Body of pancreas (tissue), 4 donors: ENCODE results near the gene KCNJ4. TPM values are rescaled to one million over a fixed set of nuclear protein-coding genes. Genes with fewer than 3 reads are reported as not detected.

Source experiments
- ATAC-seq: fragments of 150-250 bp; one replicate; pipeline ENCODE4 v1.9.1; 2016
- DNase-seq, 4 donors: peaks; one replicate each; pipeline ENCODE4 v3.0.0-alpha.2; 2019
- H3K27ac ChIP-seq, 4 donors: fragments of 200-600 bp; sonication (generic); 1 replicate in 3 of 4; 2 replicates in 1 of 4; pipeline versions ENCODE4 v1.5.1 to v1.6.1; 2016 to 2019; ENCODE audit warnings: mild to moderate bottlenecking in 1 of 4, mixed read lengths in 1 of 4, moderate library complexity in 1 of 4
- H3K27me3 ChIP-seq, 2 donors: fragments of 200-600 bp; sonication (generic); one replicate each; pipeline ENCODE4 v1.6.0; 2016; ENCODE audit warnings: mild to moderate bottlenecking in 1 of 2
- H3K36me3 ChIP-seq, 2 donors: fragments of 200-600 bp; sonication (generic); replicated peaks in 1 of 2; 2 replicates each; pipeline ENCODE4 v1.5.1; 2016; ENCODE audit warnings: low read depth in 2 of 2; ENCODE audit not compliant: insufficient read depth in 1 of 2
- H3K4me1 ChIP-seq: fragments of 200-600 bp; sonication (generic); one replicate; pipeline ENCODE4 v1.6.0; 2016
- H3K4me3 ChIP-seq, 2 donors: fragments of 200-600 bp; sonication (generic); 1 replicate in 1 of 2; 2 replicates in 1 of 2; pipeline ENCODE4 v1.5.1; 2016 to 2019
- H3K9me3 ChIP-seq, 3 donors: fragments of 200-600 bp; sonication (generic); 1 replicate in 2 of 3; 2 replicates in 1 of 3; pipeline ENCODE4 v1.5.1; 2016
- POLR2A ChIP-seq, 3 donors: fragments of 450-650 bp; IDR thresholded peaks; one replicate each; pipeline ENCODE4 v1.6.1; 2016; ENCODE audit warnings: antibody characterized with exemption in 3 of 3, mild to moderate bottlenecking in 2 of 3
- WGBS, 2 donors: methylation state at CpG; one replicate each; pipeline ENCODE4 v1.1.5; 2017; 5-methylcytosine and 5-hydroxymethylcytosine counted together
- intact Hi-C: fragments of 100-400 bp; cut with DNase I; formaldehyde crosslinking; loops from one replicate; pipeline ENCODE4 v1.15.1; 2023
- total RNA-seq, 2 donors: library from RNA; depleted of rRNA; stranded (reverse); fragments of >200 nt; gene quantifications; one replicate each; pipeline ENCODE4 v1.1.0, GENCODE V29; 2016
- TF ChIP-seq, protein P1 (sequence below), 7 experiments: fragments of 450-650 bp in 4 of 7; fragments of 200-600 bp in 3 of 7; sonication (generic) in 3 of 7; IDR thresholded peaks; one replicate each; pipeline ENCODE4 v1.5.1; 2016 to 2019; ENCODE audit warnings: antibody characterized with exemption in 7 of 7

The KCNJ4 gene
- total RNA-seq, 2 donors from 2014 or later = not detected

DNA sequence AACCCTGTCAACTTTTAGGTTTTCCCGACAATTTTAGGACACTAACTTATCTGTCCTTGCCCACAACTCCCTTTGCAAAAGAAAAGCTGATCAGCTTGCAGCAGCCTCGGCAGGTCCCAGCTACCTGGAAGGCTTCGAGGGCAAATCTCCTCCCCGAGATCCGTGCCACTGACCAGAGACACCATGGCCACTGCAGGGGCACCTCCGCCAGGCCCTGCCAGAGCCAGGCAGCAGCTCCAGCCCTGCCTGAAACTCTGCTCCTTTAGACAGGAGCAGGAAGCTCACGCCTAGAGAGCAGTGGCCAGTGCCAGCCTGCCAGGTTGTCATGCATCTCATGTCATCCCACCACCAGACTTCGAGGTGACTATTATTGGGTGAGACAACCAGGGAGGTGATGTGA lies 21.1 kb downstream of the KCNJ4 start:
- H3K4me1 ChIP-seq = no peaks in the 10 kb centered on the region
- H3K36me3 ChIP-seq = no peaks in the 10 kb centered on the region
- TF ChIP-seq POLR2A (IDR thresholded peaks at IDR 0.05) = no peak
- TF ChIP-seq, protein P1, sequence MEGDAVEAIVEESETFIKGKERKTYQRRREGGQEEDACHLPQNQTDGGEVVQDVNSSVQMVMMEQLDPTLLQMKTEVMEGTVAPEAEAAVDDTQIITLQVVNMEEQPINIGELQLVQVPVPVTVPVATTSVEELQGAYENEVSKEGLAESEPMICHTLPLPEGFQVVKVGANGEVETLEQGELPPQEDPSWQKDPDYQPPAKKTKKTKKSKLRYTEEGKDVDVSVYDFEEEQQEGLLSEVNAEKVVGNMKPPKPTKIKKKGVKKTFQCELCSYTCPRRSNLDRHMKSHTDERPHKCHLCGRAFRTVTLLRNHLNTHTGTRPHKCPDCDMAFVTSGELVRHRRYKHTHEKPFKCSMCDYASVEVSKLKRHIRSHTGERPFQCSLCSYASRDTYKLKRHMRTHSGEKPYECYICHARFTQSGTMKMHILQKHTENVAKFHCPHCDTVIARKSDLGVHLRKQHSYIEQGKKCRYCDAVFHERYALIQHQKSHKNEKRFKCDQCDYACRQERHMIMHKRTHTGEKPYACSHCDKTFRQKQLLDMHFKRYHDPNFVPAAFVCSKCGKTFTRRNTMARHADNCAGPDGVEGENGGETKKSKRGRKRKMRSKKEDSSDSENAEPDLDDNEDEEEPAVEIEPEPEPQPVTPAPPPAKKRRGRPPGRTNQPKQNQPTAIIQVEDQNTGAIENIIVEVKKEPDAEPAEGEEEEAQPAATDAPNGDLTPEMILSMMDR (IDR thresholded peaks at IDR 0.05) = no peak
- ATAC-seq (no peak), DNase-seq (no peak)
- H3K27ac ChIP-seq = no peak overlapping the region
- intact Hi-C loops = no loop called here
- no peaks in the 10 kb centered on the region for H3K9me3 ChIP-seq
- H3K27me3 ChIP-seq = no peaks in the 10 kb centered on the region
- H3K4me3 ChIP-seq = no peak overlapping the region
- WGBS, 2 donors = 58 to 70% methylated on average over 5 to 8 of the region's 8 CpGs

DNA sequence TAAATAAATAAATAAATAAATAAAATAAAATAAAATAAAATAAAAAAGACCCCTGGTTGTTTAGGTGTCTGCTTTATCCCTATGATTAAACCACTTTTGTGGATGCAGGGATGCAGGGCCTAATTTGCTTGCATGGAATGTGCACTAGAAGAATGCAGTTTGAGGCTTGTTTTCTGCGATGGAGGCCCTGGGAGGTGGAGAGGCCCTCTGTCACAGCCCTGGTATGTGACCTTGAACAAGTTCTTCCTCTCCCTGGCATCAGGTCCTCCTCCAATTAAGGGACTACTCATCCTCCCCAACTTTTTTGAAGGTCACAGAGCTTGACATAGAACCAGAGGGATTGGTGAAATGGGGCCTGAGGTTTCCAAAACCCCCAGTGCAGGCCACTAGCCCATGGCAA lies 22.7 kb downstream of the KCNJ4 start:
- no peaks in the 10 kb centered on the region for H3K36me3 ChIP-seq
- no peaks in the 10 kb centered on the region for H3K9me3 ChIP-seq
- no peak overlapping the region for H3K27ac ChIP-seq
- no peak overlapping the region for H3K4me3 ChIP-seq
- H3K27me3 ChIP-seq = no peaks in the 10 kb centered on the region
- DNase-seq = no peak
- intact Hi-C loops = no loop called here
- 85% methylated on average over 1 of the region's 1 CpG; no CpG with 5 or more reads in 1 of the 2 donors for WGBS, 2 donors
- TF ChIP-seq POLR2A (IDR thresholded peaks at IDR 0.05) = no peak
- no peak for ATAC-seq
- no peaks in the 10 kb centered on the region for H3K4me1 ChIP-seq

DNA sequence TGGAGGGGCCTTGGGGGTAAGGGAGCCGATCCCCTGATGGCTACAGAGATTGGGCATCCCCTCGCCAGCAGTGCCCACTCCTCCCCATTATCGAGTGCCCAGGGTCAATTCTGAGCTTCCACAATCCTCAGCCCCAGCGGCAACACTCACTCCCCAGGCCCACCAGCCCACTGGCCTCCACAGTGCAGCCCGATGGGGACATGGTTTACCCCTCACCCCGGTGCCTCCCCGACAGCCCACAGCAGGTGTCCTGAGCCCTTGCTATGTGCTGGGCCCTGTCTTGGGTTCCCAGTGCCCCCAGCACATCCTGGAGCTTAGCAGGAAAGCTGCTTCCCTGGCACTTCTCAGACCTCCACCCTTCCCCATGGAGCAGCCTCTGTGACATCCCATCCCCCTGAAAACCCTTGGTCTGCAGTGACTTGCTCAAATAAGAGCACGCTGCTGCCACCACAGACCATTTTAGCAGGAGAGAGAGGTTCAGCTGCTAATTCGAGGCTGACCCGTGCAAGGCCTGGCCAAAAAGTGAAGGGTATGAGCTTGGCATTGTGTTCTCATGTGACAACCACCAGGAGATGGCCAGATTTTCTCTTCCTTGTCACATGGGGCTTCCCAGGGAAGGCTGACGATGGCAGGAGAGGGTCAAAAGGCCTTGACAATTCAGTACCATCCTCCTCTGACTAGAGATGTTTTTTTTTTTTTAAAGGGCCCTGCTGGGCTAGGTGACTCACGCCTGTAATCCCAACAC lies 23.6 kb downstream of the KCNJ4 start:
- H3K4me1 ChIP-seq = no peaks in the 10 kb centered on the region
- no peak for ATAC-seq
- intact Hi-C loops = no loop called here
- no peaks in the 10 kb centered on the region for H3K36me3 ChIP-seq
- no peak overlapping the region for H3K4me3 ChIP-seq
- TF ChIP-seq, protein P1 (IDR thresholded peaks at IDR 0.05) = no peak
- no peak for TF ChIP-seq POLR2A (IDR thresholded peaks at IDR 0.05)
- WGBS, 2 donors = 82 to 90% methylated on average over 10 to 12 of the region's 12 CpGs
- no peak overlapping the region for H3K27ac ChIP-seq
- DNase-seq = no peak
- no peaks in the 10 kb centered on the region for H3K27me3 ChIP-seq
- no peaks in the 10 kb centered on the region for H3K9me3 ChIP-seq

DNA sequence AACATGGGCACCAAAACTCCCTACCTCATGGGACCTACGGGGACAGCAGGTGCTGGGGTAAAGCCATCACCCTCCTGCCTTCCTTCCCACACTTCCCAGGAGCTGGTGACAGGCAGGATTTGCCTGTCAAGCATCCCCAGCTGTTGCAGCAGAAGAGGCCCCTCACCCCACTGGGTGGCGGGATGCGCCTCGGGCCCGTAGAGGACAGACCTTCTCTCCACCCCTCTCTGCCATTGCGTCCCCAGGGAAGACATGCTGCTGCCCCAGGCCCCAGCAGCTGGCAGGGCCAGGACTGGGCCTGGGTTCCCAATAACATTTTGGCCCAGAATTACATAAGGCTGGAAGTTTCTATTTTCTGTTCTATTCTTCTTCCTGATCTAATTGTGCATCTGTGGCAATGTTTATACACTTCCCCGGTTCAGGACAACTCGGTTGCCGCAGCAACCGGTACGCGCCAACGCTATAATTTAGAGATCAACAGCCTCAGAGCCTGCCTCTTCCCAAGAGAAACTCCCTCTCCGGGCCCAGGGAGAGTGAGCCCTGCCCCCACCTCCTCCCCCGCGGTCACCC lies 25.4 kb downstream of the KCNJ4 start:
- Histone ChIP-seq H3K27ac (no peak overlapping the region), H3K4me3 (no peak overlapping the region), H3K4me1 (no peaks in the 10 kb centered on the region), H3K9me3 (no peaks in the 10 kb centered on the region), H3K36me3 (no peaks in the 10 kb centered on the region), H3K27me3 (no peaks in the 10 kb centered on the region)
- 71 to 74% methylated on average over 11 to 16 of the region's 16 CpGs for WGBS, 2 donors
- intact Hi-C loops = no loop called here
- DNase-seq (no peak), ATAC-seq (no peak)
- TF ChIP-seq POLR2A (IDR thresholded peaks at IDR 0.05) = no peak
- TF ChIP-seq, protein P1 (IDR thresholded peaks at IDR 0.05) = no peak

DNA sequence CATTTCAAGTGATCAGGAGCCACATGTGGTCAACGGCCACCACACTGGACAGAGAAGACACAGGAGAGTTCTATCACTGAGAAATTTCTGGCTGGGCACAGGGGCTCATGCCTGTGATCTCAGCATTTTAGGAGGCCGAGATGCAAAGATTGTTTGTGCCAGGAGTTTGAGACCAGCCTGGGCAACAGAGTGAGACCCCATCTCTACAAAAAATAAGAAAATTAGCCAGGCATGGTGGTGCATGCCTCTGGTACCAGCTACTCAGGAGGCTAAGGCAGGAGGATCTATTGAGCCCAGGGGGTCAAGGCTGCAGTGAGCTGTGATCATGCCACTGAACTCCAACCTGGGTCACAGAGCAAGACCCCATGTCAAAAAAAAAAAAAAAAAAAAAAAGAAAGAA lies 26.3 kb downstream of the KCNJ4 start:
- H3K27ac ChIP-seq = no peak overlapping the region
- WGBS, 2 donors = 62 to 70% methylated on average over 2 of the region's 2 CpGs
- no peaks in the 10 kb centered on the region for H3K4me1 ChIP-seq
- DNase-seq (no peak), ATAC-seq (no peak)
- TF ChIP-seq POLR2A (IDR thresholded peaks at IDR 0.05) = no peak
- TF ChIP-seq, protein P1 (IDR thresholded peaks at IDR 0.05) = no peak
- no peak overlapping the region for H3K4me3 ChIP-seq
- no peaks in the 10 kb centered on the region for H3K36me3 ChIP-seq
- intact Hi-C loops = no loop called here
- H3K9me3 ChIP-seq = no peaks in the 10 kb centered on the region
- no peaks in the 10 kb centered on the region for H3K27me3 ChIP-seq
